Lung (tissue), 12 donors: ENCODE results near the gene MAMDC2. TPM values are rescaled to one million over a fixed set of nuclear protein-coding genes. Genes with fewer than 3 reads are reported as not detected.

Experiments
- ATAC-seq: fragments of 200-7000 bp; cut with Tn5 transposase; one replicate; pipeline ENCODE4 v1.9.1; 2020; ENCODE audit warnings: moderate number of reproducible peaks; ENCODE audit not compliant: insufficient read depth, low FRiP score
- DNase-seq, 3 donors: peaks; one replicate each; pipeline ENCODE4 v3.0.0-alpha.2; 2013 to 2017
- H3K27ac ChIP-seq, 2 donors: one replicate each; pipeline ENCODE4 v1.5.1; 2013; ENCODE audit warnings: mild to moderate bottlenecking in 2 of 2, moderate library complexity in 2 of 2, control low read depth in 1 of 2, inconsistent platforms in 1 of 2, low read depth in 1 of 2, low read length in 1 of 2
- H3K27me3 ChIP-seq, 3 donors: one replicate each; pipeline ENCODE4 v1.5.1; 2013; ENCODE audit warnings: low read length in 2 of 3; ENCODE audit not compliant: control insufficient read depth in 3 of 3, insufficient read depth in 3 of 3
- H3K36me3 ChIP-seq, 4 donors: one replicate each; pipeline ENCODE4 v1.5.1; 2013; ENCODE audit warnings: low read length in 4 of 4, mild to moderate bottlenecking in 1 of 4, moderate library complexity in 1 of 4; ENCODE audit not compliant: control insufficient read depth in 4 of 4, insufficient read depth in 4 of 4
- H3K4me1 ChIP-seq, 5 donors: one replicate each; pipeline ENCODE4 v1.5.1; 2013; ENCODE audit warnings: low read length in 5 of 5, mild to moderate bottlenecking in 2 of 5, moderate library complexity in 1 of 5; ENCODE audit not compliant: control insufficient read depth in 5 of 5, insufficient read depth in 5 of 5
- H3K4me3 ChIP-seq: one replicate; pipeline ENCODE4 v1.5.1; 2013; ENCODE audit warnings: mild to moderate bottlenecking, control low read depth, moderate library complexity
- H3K9ac ChIP-seq, 2 donors: one replicate each; pipeline ENCODE4 v1.5.1; 2013; ENCODE audit warnings: low read length in 2 of 2, control low read depth in 1 of 2; ENCODE audit not compliant: insufficient read depth in 1 of 2
- H3K9me3 ChIP-seq, 4 donors: one replicate each; pipeline ENCODE4 v1.5.1; 2013; ENCODE audit warnings: low read length in 3 of 4, mild to moderate bottlenecking in 1 of 4, moderate library complexity in 1 of 4; ENCODE audit not compliant: control insufficient read depth in 4 of 4, insufficient read depth in 3 of 4
- CTCF ChIP-seq: IDR thresholded peaks from 2 replicates; pipeline ENCODE4 v1.5.1; 2012; ENCODE audit warnings: mild to moderate bottlenecking; ENCODE audit errors: control extremely low read depth, extremely low read depth
- WGBS, 2 donors: extraction: QIAGEN DNeasy Blood & Tissue Kit; methylation state at CpG; one replicate each; pipeline ENCODE4 v1.1.7; 2013; 5-methylcytosine and 5-hydroxymethylcytosine counted together
- polyA plus RNA-seq, 2 donors: library from polyadenylated mRNA; stranded (reverse); fragments of 200-250 nt; gene quantifications; one replicate each; pipeline ENCODE4 v1.2.1, GENCODE V29; 2013
- total RNA-seq, 2 donors: library from RNA; depleted of rRNA in 1 of 2; stranded (reverse); fragments of >200 nt in 1 of 2; gene quantifications; one replicate each; pipeline ENCODE4 v1.2.1, GENCODE V29; 2014 to 2021
- donor health status: control.
- donor health status: control.
- donor health status: Bipolar disorder and iron deficiency.
- donor health status: healthy.
- donor health status: DM: yes; HTN: yes; CAD: no.

MAMDC2 gene
- total and polyA plus RNA-seq, 4 donors: 6.5 to 28.6 (median 10.0) TPM

- no peak overlapping the region for H3K9ac ChIP-seq
- peaks cover 0 to 7% (median 0%) of the 10 kb centered on the region in 5 donors for H3K4me1 ChIP-seq
- no peak for ATAC-seq
- H3K27me3 ChIP-seq: no peaks in the 10 kb centered on the region
- H3K27ac ChIP-seq: no peak overlapping the region
- 74 to 80% methylated on average over 3 of the region's 3 CpGs for WGBS, 2 donors
- H3K9me3 ChIP-seq: no peaks in the 10 kb centered on the region
- H3K4me3 ChIP-seq: no peak overlapping the region
- TF ChIP-seq CTCF: no peak
- peaks cover 0 to 2% (median 0%) of the 10 kb centered on the region in 4 donors for H3K36me3 ChIP-seq
- DNase-seq: no peak
Observed at GRCh38 chr9:70169222-70169621, 125.6 kb downstream of the MAMDC2 start.

GRCh38 chr9:70170151-70170790, 126.6 kb downstream of the MAMDC2 start:
- ATAC-seq (no peak), DNase-seq (peak; percentile 18 to 65 (median 25))
- 65 to 80% methylated on average over 7 of the region's 7 CpGs for WGBS, 2 donors
- Histone ChIP-seq H3K9ac (no peak overlapping the region), H3K27ac (no peak overlapping the region), H3K4me3 (no peak overlapping the region), H3K9me3 (no peaks in the 10 kb centered on the region), H3K27me3 (no peaks in the 10 kb centered on the region), H3K36me3 (peaks cover 0 to 2% (median 0%) of the 10 kb centered on the region in 4 donors), H3K4me1 (peaks cover 0 to 7% (median 0%) of the 10 kb centered on the region in 5 donors)
- no peak for TF ChIP-seq CTCF

- Histone ChIP-seq H3K27ac (peak overlapping the region in 1 of 2 donors; percentile 27), H3K9me3 (no peaks in the 10 kb centered on the region), H3K27me3 (no peaks in the 10 kb centered on the region), H3K36me3 (peaks cover 0 to 4% (median 0%) of the 10 kb centered on the region in 4 donors), H3K9ac (no peak overlapping the region), H3K4me3 (no peak overlapping the region), H3K4me1 (peaks cover 0 to 7% (median 0%) of the 10 kb centered on the region in 5 donors)
- ATAC-seq: no peak
- DNase-seq: no peak
- 86 to 92% methylated on average over 1 of the region's 1 CpG for WGBS, 2 donors
- TF ChIP-seq CTCF: no peak
Observed at GRCh38 chr9:70172532-70172931, 128.9 kb downstream of the MAMDC2 start.
